GM11168 (cell line): ENCODE results near the gene SDR42E2.
"Not testable (repeated sequence)": the region's sequence is repeated elsewhere in the genome, so short reads cannot be mapped to it uniquely, and the experiment has no call there.

Source experiments
- in situ Hi-C: fragments of 300-500 bp; cut with MboI; formaldehyde crosslinking; loops from one replicate; pipeline ENCODE4 v1.12.0; 2022; ENCODE audit warnings: low sequenced_read_pairs; ENCODE audit not compliant: unreplicated experiment

The SDR42E2 gene

DNA sequence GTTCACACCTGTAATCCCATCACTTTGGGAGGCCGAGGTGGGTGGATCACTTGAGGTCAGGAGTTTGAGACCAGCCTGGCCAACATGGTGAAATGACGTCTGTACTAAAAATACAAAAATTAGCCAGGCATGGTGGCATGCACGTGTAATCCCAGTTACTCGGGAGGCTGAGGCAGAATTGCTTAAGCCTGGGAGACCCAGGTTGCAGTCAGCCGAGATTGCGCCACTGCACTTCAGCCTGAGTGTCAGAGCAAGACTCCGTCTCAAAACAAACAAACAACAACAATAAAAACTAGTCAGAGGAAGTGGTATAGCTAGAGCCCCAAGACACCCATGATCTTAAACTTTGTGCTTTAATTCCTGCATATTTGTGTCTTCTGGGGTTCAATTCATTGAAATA is 9.2 kb upstream of the SDR42E2 start:
- in situ Hi-C loops = not testable (repeated sequence)

DNA sequence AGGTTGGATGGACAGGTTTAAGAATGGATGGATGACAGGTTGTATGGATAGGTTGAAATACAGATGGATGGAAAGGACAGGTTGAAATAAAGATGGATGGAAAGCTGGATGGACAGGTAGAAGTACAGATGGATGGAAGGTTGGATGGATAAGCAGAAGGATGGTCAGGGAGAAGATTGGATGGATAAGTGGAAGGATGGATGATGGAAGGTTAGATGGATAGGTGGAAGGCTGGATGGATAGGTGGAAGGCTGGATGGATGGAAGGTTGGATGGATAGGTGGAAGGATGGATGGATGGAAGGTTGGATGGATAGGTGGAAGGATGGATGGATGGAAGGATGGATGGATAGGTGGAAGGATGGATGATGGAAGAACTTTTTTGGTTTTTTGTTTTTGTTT is 905 bp upstream of the SDR42E2 start:
- in situ Hi-C loops = no loop called here

DNA sequence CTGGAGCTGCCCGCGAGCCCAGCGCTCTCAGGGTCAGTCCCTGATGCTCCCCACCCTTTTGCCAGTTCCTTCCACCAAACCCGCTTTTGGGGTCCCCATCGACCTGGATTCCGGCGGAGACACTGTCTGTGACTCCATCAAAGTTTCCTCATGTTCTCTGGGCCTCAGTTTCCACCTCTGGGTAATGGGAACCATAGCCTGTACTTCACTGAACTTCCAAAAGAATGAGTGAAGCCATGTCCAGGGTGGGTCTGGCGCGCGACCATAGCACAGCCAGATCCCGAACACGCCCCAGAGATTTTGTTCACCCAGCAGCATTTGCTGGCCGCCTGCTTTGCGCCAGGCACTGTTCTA is 327 bp downstream of the SDR42E2 start:
- in situ Hi-C loops = no loop called here

DNA sequence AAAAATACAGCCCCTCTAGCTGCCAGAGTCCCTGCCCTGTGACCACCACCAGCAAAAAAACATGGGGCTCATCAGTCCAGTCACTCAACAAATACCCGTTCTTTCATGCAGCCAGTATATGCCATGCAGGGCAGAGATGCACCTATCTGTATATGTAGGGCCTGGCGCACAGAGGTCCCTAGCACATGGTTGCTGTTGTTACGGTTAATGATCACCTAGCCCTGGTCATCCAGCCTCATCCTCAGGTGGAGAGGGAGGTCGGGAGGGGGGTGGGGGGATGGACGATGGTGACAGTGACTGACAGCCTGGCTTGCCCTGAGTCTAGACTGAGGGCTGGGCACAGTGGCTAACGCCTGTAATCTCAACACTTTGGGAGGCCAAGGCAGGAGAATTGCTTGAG is 1.5 kb downstream of the SDR42E2 start:
- in situ Hi-C loops = no loop called here

DNA sequence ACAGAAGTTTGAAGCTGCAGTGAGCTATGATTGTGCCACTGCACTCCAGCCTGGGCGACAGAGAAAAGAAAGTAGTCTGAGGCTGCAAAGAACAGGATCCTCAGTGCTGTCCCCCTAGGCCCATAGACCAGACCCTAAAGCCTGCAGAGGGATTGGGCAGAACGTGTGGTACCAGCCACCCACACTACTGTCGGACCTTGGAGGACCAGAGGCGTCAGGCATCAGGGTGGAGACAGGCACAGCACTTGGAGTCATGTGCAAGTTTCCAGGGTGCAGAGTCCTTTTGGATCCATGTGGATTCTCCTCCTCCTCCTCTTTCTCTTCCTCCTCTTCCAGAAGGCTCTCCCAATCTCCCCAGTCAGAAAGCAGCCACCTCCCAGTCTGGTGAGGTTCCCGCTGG is 2.2 kb downstream of the SDR42E2 start:
- in situ Hi-C loops = no loop called here

DNA sequence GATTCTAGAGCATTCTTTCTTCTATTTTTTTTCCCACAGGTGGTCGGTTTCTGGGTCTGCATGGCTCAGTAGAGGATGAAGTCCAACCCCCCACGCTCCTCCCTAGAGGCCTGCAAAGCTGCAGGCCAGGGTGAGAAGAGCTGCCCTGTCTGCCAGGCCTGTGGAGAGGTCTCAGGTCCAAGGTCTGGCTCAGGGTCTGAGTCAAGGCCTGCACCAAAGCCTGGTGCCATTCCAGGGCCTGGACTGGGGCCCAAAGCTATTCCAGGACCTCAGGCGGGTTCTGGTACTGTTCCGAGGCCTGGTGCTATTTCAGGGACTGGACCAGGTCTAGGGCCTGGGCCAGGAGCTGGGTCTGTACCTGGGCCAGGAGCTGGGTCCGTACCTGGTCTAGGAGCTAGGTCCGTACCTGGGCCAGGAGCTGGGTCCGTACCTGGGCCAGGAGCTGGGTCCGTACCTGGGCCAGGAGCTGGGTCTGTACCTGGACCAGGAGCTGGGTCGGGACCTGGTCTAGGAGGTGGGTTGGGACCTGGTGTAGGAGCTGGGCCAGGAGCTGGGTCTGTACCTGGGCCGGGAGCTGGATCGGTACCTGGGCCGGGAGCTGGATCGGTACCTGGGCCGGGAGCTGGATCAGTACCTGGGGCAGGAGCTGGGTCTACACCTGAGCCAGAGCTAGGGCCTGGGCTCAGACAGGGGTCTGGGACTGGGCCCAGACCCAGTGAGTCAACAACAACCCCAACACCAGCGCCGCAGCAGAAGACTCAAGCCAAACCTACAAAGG is 3.4 kb downstream of the SDR42E2 start:
- in situ Hi-C loops = no loop called here

DNA sequence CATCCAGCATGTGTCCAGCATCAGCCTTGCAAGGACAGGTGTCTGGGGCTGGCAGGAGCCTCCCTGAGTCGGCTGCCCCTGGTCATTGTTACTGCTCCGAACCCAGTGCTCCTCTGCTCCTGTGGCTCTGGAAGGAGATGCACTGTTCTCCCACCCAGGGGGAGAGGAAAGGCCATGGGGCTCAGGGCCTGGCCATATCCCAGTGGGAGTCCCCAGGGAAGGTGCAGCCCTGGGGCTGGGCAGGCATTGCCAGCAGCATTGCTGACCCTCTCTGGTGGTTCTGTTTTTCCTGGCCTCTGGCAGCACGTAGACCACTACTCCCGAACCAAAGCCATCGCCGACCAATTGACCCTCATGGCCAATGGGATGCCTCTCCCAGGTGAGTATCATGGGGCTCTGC is 9.6 kb downstream of the SDR42E2 start:
- in situ Hi-C loops = no loop called here

DNA sequence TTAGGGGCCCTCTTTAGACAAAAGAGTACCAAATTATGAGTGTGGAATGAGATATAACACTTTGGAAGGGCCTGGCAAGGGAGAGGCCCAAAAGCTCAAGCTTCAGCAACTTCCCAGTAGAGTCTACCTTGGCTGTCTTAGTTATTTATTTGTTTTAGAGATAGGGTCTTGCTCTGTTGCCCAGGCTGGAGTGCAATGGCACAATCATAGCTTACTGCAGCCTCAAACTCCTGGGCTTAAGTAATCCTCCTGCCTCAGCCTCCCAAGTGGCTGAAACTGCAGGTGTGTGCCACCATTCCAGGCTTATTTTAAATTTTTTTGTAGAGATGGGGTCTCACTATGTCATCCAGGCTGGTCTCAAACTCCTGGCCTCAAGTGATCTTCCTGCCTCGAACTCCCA is 10.3 kb downstream of the SDR42E2 start:
- in situ Hi-C loops = not testable (repeated sequence)

DNA sequence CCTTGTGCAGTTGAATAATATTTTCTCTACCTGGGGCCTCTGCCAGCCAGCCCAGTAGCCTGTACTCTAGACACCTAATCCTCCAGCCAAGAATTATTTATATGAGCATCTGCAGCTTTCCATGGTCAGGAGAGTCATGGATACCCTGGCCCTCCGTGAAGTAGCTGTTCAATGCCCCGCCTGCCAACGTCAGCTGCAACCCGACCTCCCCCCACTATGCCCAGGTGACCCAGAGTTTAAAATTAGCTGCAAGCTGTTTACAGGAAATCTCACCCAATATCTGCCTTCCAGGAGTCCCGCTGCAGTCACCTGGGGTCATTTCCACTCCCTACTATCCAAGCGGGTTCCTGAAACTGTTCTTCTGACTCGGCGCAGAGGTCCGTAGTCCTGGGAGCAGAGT is 12.3 kb downstream of the SDR42E2 start:
- in situ Hi-C loops = no loop called here

DNA sequence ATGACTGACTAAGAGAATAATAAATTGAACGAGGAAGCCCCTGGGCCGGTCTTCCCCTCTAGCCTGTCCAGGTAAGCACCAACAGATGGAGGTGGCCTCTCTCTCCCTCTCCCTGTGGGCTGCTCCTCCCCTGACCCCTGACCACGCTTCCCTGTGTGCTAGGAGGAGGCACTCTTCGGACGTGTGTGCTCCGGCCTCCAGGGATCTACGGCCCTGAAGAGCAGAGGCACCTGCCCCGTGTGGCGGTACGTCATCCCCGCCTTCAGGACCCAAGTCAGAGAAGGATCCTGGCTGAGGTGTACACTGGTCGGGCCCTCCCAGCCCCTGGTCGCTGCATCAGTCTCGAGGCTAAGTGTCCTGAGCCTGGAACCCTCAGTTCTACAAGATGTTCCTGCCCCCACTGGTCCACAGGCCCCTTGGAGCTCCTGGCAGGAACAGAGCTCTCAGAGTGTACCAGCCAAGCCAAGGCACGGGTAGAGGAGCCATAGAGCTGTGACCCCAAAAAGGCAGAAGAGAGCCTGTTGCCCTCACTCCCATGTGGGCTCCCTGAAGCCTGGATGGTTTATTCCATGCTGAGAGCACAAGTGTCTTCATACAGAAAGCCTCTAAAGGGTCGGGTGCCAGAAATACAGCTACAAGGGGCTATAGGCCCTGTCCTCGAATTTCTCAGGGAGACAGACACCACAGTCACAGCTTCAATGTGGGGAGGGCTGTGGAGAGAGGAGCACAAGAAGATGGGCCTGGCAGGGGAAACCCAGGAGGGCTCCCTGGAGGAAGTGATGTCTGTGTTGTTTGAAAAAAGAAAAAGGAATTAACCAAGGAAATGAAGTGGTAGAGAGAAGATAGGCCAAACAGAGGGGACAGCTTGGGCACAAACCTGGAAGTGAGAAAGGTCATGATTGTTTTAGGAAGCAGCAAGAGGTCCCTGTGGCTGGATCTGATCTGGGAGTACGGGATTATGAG is 15.9 kb downstream of the SDR42E2 start:
- in situ Hi-C loops = no loop called here

DNA sequence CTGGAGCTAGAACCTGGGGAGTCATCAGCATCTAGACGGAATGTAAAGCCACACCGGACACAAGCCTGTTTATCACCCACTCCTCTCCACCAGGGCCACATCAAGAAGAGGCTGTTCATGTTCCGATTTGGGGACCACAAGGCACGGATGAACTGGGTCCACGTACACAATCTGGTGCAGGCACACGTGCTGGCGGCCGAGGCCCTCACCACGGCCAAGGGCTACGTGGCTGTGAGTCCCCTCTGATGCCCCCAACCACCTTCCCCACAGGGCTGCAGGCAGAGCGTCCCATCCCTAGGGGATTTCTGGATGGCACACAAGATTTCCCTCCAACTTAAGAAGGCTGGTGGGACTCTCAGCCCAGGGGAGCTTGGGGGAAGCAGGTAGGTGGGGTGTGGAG is 19.1 kb downstream of the SDR42E2 start:
- in situ Hi-C loops = loop anchor here (10.0 kb wide), 1 partner anchor 77 kb away; no protein-coding TSS in a partner anchor

DNA sequence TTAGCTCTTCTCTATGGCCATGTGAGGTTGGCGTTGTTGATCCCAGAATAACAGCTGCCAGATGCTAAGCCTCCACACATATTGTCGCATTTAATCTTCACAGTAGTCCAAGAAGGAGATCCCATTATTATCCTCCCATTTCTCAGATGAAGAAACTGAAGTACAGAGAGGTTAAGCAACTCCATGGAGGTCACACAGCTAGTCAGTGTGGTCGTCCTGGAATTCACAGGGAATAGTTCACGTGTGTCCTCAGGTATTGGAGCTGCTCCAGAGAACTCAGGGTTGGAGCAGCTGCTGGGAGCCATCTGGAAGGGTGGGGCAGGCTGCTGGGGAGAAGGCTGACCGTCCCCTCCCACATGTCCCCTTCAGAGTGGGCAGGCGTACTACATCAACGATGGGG is 19.5 kb downstream of the SDR42E2 start:
- in situ Hi-C loops = loop anchor here (10.0 kb wide), 1 partner anchor 77 kb away; no protein-coding TSS in a partner anchor

DNA sequence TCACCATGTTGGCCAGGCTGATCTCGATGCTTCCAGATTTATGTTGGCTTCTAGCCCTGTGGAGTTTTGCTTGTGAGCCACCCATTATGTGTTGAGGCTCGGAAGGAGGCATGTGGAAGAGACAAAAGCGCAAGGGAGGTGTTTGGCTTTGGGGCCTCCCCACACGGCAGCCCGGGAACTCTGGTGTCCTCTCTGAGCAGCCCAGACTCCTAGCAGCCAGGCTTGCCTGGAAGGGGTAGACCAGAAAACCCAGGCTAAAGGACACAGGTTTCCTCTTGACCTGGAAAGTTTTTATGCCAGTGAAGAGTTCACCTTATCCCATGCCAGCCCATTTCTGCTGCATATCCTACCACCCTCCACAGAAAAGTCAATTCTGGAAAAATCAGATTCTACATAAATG is 21.0 kb downstream of the SDR42E2 start:
- in situ Hi-C loops = loop anchor here (10.0 kb wide), 1 partner anchor 79 kb away; no protein-coding TSS in a partner anchor

DNA sequence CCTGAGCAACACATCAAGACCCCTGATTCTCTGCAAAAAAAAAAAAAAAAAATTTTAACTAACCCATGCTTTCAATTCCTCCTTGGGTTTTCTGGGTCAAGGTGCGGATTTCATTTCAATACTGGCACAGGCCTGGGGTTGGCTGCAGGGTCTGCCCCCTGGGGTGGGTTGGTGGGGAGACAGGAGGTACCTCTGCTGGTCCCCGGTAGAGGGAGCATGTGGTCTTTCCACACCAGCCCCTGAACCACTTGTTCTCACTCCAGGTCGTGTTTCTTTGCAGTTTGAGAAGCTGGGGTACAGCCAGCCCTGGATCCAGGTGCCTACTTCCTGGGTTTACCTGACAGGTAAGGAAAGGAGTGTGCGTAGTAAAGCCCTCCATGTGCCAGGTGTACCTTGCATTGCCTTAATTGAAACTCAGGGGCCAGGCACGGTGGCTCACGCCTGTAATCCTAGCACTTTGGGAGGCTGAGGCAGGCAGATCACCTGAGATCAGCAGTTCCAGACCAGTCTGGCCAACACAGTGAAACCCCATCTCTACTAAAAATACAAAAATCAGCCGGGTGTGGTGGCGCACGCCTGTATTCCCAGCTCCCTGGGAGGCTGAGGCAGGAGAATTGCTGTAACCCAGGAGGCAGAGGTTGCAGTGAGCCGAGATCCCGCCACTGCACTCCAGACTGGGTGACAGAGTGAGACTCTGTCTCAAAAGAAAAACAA is 21.8 kb downstream of the SDR42E2 start:
- in situ Hi-C loops = loop anchor here (10.0 kb wide), 1 partner anchor 79 kb away; no protein-coding TSS in a partner anchor

DNA sequence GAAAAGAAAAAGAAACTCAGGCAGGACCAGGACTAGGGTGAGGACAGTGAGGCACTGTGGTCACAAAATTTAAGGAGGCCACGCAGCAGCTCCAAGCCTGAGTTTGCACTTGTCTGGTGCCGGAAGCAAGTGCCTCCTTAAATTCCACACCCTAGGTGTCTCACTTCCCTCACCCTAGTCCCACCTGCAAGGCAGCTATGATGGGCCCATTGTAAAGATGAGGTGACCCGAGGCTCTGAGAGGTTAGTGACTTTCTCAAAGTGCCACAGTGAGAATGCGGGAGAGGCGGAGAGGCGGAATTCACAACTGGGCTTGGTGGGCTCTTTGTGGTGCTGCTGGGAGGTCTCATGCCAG is 22.3 kb downstream of the SDR42E2 start:
- in situ Hi-C loops = loop anchor here (10.0 kb wide), 1 partner anchor 80 kb away; no protein-coding TSS in a partner anchor

DNA sequence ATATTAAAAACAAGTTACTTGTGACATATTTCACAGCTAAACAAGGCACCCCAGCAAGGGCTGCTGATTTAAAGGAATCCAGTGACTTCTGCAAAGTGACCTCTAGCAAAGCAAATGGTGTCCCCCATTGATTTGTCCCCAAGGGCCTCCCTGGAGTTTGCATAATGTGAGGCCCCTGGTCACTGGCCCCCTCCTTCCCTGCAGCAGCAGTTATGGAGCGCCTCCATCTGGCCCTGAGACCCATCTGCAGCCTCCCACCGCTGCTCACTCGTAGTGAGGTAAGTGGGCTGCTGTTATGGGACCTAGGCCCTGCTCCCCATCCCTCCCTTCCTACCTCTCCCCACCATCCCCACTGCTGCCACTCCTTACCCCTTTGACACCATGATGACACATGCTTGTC is 24.2 kb downstream of the SDR42E2 start:
- in situ Hi-C loops = loop anchor here (10.0 kb wide), 1 partner anchor 82 kb away; no protein-coding TSS in a partner anchor

DNA sequence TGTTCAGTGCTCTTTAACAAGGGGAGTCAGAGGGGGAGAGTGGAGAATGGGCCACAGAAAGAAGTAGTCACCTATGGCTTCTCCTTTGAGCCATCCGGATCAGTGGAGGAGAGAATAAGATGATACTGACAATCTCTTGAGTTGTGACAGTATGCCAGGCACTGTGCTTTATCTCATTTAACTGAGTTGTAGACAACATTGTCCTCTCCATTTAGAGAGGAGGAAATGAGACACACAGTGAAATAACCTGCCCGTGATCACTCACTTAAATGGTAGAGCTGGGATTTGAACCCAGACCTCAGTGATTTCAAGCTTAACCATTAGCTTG is 25.9 kb downstream of the SDR42E2 start:
- in situ Hi-C loops = loop anchor here (10.0 kb wide), 1 partner anchor 83 kb away; no protein-coding TSS in a partner anchor

DNA sequence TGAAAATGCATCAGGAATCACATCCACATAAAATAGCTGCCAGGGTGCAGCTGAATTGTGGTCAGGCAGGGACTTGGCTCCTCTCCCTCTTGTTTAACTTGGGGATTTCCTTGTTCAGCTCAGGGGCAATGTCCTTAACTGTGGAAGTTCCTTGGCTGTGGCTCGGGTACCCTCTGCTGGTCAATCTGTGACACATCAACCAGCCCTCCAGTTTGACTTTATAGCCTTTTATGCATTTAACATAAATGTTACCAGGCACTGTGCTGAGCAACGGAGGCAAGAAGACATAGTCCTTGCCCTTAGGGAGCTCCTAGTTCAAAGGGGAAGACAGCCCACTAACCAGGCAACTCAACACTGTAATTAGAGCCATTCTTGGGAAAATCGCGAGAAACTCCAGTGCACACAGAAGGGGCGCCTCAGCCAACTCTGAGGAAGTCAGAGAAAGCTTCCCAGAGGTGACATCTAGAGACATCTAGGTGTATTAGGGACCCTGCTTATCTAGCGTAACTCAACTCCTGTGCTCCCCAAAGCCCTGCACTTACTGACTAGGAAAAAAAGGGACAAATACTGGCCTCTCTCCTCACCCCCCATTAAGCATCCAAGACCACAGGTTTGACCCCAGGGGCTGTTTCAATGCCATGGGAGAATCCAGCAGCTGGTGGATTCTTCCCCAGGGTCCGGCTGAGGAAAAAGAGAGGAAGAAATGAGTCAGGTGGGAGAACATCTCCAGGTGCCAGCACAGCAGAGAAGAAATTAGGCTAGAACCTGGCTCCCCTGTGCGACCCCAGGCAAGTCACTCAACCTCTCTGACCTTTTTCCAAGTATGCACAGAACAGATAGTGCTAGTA is 26.5 kb downstream of the SDR42E2 start:
- in situ Hi-C loops = loop anchor here (10.0 kb wide), 1 partner anchor 84 kb away; no protein-coding TSS in a partner anchor

DNA sequence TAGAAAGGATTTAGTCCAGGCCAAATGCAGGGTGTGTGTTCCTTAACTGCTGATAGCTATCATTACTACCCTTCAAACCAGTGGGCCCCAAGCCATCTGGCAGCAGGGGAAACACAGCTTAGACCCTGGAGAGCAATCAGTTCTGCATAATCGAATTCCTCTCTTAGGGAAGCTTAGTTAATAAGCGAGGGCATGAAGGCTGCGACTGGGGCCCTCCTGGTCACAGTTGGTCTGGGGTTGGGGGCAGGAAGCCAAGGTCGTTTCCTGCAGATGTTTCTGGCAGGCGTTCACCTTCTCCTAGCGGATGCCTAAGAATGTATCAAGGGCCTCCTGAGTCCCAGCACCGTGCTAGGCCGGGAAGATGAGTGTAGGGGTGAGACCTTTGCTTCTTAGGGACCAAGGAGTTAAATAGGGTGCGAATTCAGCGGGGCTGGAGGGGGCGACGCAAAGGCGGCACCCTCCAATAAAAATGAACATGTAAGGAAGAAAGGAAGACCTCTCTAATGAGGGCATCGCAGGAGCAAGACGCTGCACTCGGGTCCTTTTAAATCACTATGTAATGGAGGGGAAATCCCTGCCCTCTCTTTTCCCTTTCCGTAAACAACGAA is 27.3 kb downstream of the SDR42E2 start:
- in situ Hi-C loops = loop anchor here (10.0 kb wide), 1 partner anchor 85 kb away; no protein-coding TSS in a partner anchor
